ENCODE results near the gene HAPSTR1. TPM values are rescaled to one million over a fixed set of nuclear protein-coding genes. Genes with fewer than 3 reads are reported as not detected.

Gene HAPSTR1
- total RNA-seq, 1 experiment from 2014 or later: 24.4 TPM

- POLR2A ChIA-PET (ENCODE audit: unreplicated experiment): no interaction called here
- DNase-seq (no peak), ATAC-seq (no peak)
- Histone ChIP-seq H3K4me2 (ENCODE audit: low read length) (no peak overlapping the region), H3K27ac (ENCODE audit: low read length) (no peak overlapping the region), H3K79me2 (ENCODE audit: low read length) (no peaks in the 10 kb centered on the region), H4K20me1 (ENCODE audit: low read length) (no peaks in the 10 kb centered on the region), H3K4me1 (ENCODE audit: insufficient read depth, low read length) (peaks cover 17% of the 10 kb centered on the region), H2AFZ (ENCODE audit: low read length) (no peak overlapping the region), H3K27me3 (ENCODE audit: low read length) (no peaks in the 10 kb centered on the region), H3K36me3 (ENCODE audit: low read depth, low read length) (no peaks in the 10 kb centered on the region), H3K9me2 (replicated peaks; ENCODE audit: low read length) (no peaks in the 10 kb centered on the region), H3K4me3 (ENCODE audit: low read length) (no peak overlapping the region), H3K9me3 (ENCODE audit: low read length) (no peaks in the 10 kb centered on the region), H3K9ac (ENCODE audit: low read length) (no peak overlapping the region), H3F3A (ENCODE audit: low read length, unreplicated experiment) (no peaks in the 10 kb centered on the region)
- intact Hi-C loops (cut with micrococcal nuclease): no loop called here
- TF ChIP-seq CTCF (conservative IDR thresholded peaks at IDR 0.05; ENCODE audit: low read depth, low read length) (no peak), EZH2 (IDR thresholded peaks at IDR 0.05; ENCODE audit: low read length, unreplicated experiment) (no peak), EZH2phosphoT487 (IDR thresholded peaks at IDR 0.05; ENCODE audit: borderline replicate concordance, low read length) (no peak)
- CTCF ChIA-PET: no interaction called here
- no TSS peak for BruUV-seq (replicated peaks)
Observed at GRCh38 chr16:9062301-9062700, 29.1 kb upstream of the HAPSTR1 start.

DNA sequence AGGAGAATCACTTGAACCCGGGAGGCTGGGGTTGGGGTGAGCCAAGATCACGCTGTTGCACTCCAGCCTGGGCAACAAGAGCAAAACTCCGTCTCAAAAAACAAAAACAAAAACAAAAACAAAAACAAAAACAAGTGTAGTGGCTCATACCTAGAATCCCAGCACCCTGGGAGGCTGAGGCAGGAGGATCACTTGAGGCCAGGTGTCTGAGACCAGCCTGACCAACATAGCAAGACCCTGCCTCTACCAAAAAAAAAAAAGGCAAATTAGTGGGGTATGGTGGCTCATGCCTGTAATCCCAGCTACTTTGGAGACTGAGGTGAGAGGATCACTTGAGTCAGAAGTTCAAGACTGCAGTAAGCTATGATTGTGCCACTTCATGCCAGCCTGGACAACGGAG lies 26.4 kb upstream of the HAPSTR1 start:
- no peaks in the 10 kb centered on the region for H3K36me3 ChIP-seq (ENCODE audit: low read depth, low read length)
- ChIA-PET CTCF (no interaction called here), POLR2A (ENCODE audit: unreplicated experiment) (no interaction called here)
- DNase-seq (no peak), ATAC-seq (no peak)
- no peaks in the 10 kb centered on the region for H3K27me3 ChIP-seq (ENCODE audit: low read length)
- no peaks in the 10 kb centered on the region for H3K79me2 ChIP-seq (ENCODE audit: low read length)
- intact Hi-C loops (cut with micrococcal nuclease): no loop called here
- H3K27ac ChIP-seq (ENCODE audit: low read length): no peak overlapping the region
- no peak for TF ChIP-seq EZH2phosphoT487 (IDR thresholded peaks at IDR 0.05; ENCODE audit: borderline replicate concordance, low read length)
- no peak for TF ChIP-seq EZH2 (IDR thresholded peaks at IDR 0.05; ENCODE audit: low read length, unreplicated experiment)
- TF ChIP-seq CTCF (conservative IDR thresholded peaks at IDR 0.05; ENCODE audit: low read depth, low read length): no peak
- H3K9me3 ChIP-seq (ENCODE audit: low read length): no peaks in the 10 kb centered on the region
- H3K9ac ChIP-seq (ENCODE audit: low read length): no peak overlapping the region
- H3K4me2 ChIP-seq (ENCODE audit: low read length): no peak overlapping the region
- no TSS peak for BruUV-seq (replicated peaks)
- H2AFZ ChIP-seq (ENCODE audit: low read length): no peak overlapping the region
- H3K4me3 ChIP-seq (ENCODE audit: low read length): no peak overlapping the region
- H3F3A ChIP-seq (ENCODE audit: low read length, unreplicated experiment): no peaks in the 10 kb centered on the region
- H3K4me1 ChIP-seq (ENCODE audit: insufficient read depth, low read length): peaks cover 19% of the 10 kb centered on the region
- H4K20me1 ChIP-seq (ENCODE audit: low read length): no peaks in the 10 kb centered on the region
- H3K9me2 ChIP-seq (replicated peaks; ENCODE audit: low read length): no peaks in the 10 kb centered on the region

DNA sequence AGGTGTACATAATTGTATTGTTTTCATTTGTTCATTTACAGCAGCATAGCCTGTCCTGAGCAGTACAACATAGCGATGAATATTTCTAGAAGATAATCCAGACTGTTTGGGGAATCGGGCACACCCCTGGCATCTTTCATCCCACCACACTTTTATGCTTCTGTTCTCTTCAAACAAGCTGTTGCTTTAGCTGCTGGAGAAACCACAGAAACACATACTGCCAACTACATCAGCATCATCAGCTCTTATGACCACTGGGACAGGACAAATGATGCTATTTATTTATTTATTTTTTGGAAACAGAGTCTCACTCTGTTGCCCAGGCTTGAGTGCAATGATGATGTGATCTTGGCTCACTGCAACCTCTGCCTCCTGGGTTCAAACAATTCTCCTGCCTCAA lies 22.6 kb upstream of the HAPSTR1 start:
- intact Hi-C loops (cut with micrococcal nuclease): loop anchor here (1.0 kb wide), 1 partner anchor 10 kb away; no protein-coding TSS in a partner anchor

More for the DNA sequence above, 22.6 kb upstream of the HAPSTR1 start:
- H3K79me2 ChIP-seq (ENCODE audit: low read length): no peaks in the 10 kb centered on the region
- no peaks in the 10 kb centered on the region for H4K20me1 ChIP-seq (ENCODE audit: low read length)
- H3F3A ChIP-seq (ENCODE audit: low read length, unreplicated experiment): no peaks in the 10 kb centered on the region
- H2AFZ ChIP-seq (ENCODE audit: low read length): no peak overlapping the region
- no peak overlapping the region for H3K4me3 ChIP-seq (ENCODE audit: low read length)
- peaks cover 16% of the 10 kb centered on the region for H3K4me1 ChIP-seq (ENCODE audit: insufficient read depth, low read length)
- H3K9me3 ChIP-seq (ENCODE audit: low read length): no peaks in the 10 kb centered on the region
- ChIA-PET POLR2A (ENCODE audit: unreplicated experiment) (interaction anchor here (0.6 kb wide), 1 partner anchor 728 kb away, joined by 5 read pairs; no protein-coding TSS in a partner anchor), CTCF (no interaction called here)
- peak overlapping the region; percentile 51 for H3K27ac ChIP-seq (ENCODE audit: low read length)
- TF ChIP-seq CTCF (conservative IDR thresholded peaks at IDR 0.05; ENCODE audit: low read depth, low read length) (no peak), EZH2phosphoT487 (IDR thresholded peaks at IDR 0.05; ENCODE audit: borderline replicate concordance, low read length) (no peak), EZH2 (IDR thresholded peaks at IDR 0.05; ENCODE audit: low read length, unreplicated experiment) (no peak)
- no peak overlapping the region for H3K9ac ChIP-seq (ENCODE audit: low read length)
- H3K27me3 ChIP-seq (ENCODE audit: low read length): no peaks in the 10 kb centered on the region
- H3K9me2 ChIP-seq (replicated peaks; ENCODE audit: low read length): no peaks in the 10 kb centered on the region
- no peaks in the 10 kb centered on the region for H3K36me3 ChIP-seq (ENCODE audit: low read depth, low read length)
- no TSS peak for BruUV-seq (replicated peaks)
- ATAC-seq (no peak), DNase-seq (no peak)
- no peak overlapping the region for H3K4me2 ChIP-seq (ENCODE audit: low read length)

All from PC-3 (cell line).